Dendritic cell treated with granulocyte-macrophage colony-stimulating factor and Interleukin-4, amounts not matched to agents 40 ng/mL and 50 ng/mL, for 4 days (primary cell): ENCODE measurements around the gene PTPA.

Experiments
- H3K27ac Mint-ChIP-seq: one replicate; pipeline ENCODE4 v1.8.0; 2022; ENCODE audit warnings: mild to moderate bottlenecking, mixed read lengths
- H3K27me3 Mint-ChIP-seq: one replicate; pipeline ENCODE4 v1.8.0; 2022; ENCODE audit warnings: mild to moderate bottlenecking, mixed read lengths
- H3K36me3 Mint-ChIP-seq: one replicate; pipeline ENCODE4 v1.8.0; 2022; ENCODE audit warnings: low read depth, mixed read lengths
- H3K4me1 Mint-ChIP-seq: one replicate; pipeline ENCODE4 v1.8.0; 2022; ENCODE audit warnings: low read depth, mixed read lengths
- H3K4me3 Mint-ChIP-seq: one replicate; pipeline ENCODE4 v1.8.0; 2022; ENCODE audit warnings: mild to moderate bottlenecking, moderate library complexity, mixed read lengths
- H3K9me3 Mint-ChIP-seq: one replicate; pipeline ENCODE4 v1.8.0; 2022; ENCODE audit warnings: mixed read lengths
- intact Hi-C: fragments of 100-400 bp; cut with micrococcal nuclease; formaldehyde crosslinking; loops from one replicate; pipeline ENCODE4 v1.15.0; 2022

PTPA gene

GRCh38 chr9:129110740-129111527 is at the start of gene PTPA, which contains the start of gene CRAT:
Gene PTPA, plus strand, starts transcription at chr9:129111415. Its CDS starts 186 bp downstream, at chr9:129111601.
Gene CRAT, minus strand, starts transcription at chr9:129110793. Its CDS starts 284 bp downstream, at chr9:129110509.
- intact Hi-C loops: no loop called here
- Mint-ChIP-seq H3K27me3 (peaks cover 5% of the 10 kb centered on the region), H3K9me3 (no peaks in the 10 kb centered on the region), H3K36me3 (peaks cover 41% of the 10 kb centered on the region), H3K4me3 (peak within 1 kb of the TSS; percentile 92), H3K4me1 (peaks cover 61% of the 10 kb centered on the region), H3K27ac (peak within 1 kb of the TSS; percentile 97)

DNA sequence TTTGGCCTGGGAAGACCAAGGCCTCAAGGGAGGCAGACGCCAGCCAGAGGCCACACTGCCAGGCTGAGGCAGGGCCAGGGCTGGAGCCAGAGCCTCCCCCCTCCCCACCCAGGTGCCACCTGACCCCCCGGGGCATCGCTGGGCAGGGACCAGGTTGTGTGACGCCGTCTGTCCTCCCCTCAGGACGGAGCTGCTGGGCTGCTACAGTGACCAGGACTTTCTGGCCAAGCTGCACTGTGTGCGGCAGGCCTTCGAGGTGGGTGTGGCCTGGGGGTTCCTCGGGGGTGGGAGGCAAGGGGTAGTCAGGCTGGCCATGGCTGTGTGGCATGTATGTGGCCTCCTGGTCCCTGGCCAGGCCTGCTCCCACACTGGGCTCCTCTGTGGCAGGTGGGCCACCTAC is 48.2 kb upstream of the PTPA start:
- Mint-ChIP-seq H3K36me3 (peaks cover 92% of the 10 kb centered on the region), H3K27me3 (no peaks in the 10 kb centered on the region), H3K4me3 (no peak overlapping the region), H3K9me3 (no peaks in the 10 kb centered on the region), H3K4me1 (peaks cover 20% of the 10 kb centered on the region), H3K27ac (no peak overlapping the region)
- intact Hi-C loops: no loop called here

- Mint-ChIP-seq H3K27ac (no peak overlapping the region), H3K4me3 (no peak overlapping the region), H3K36me3 (peaks cover 91% of the 10 kb centered on the region), H3K4me1 (peaks cover 21% of the 10 kb centered on the region), H3K9me3 (no peaks in the 10 kb centered on the region), H3K27me3 (no peaks in the 10 kb centered on the region)
- intact Hi-C loops: no loop called here
Measured at GRCh38 chr9:129064499-129064908, 46.7 kb upstream of the PTPA start.

- Mint-ChIP-seq H3K4me3 (no peak overlapping the region), H3K4me1 (peaks cover 22% of the 10 kb centered on the region)
Measured at GRCh38 chr9:129068110-129068509, 43.1 kb upstream of the PTPA start.

GRCh38 chr9:129068990-129069861 is 42.0 kb upstream of the PTPA start:
- Mint-ChIP-seq H3K36me3 (peaks cover 72% of the 10 kb centered on the region), H3K4me1 (peaks cover 22% of the 10 kb centered on the region), H3K27me3 (no peaks in the 10 kb centered on the region), H3K9me3 (no peaks in the 10 kb centered on the region), H3K27ac (peak overlapping the region; percentile 86), H3K4me3 (peak overlapping the region; percentile 44)
- intact Hi-C loops: loop anchor here (1.0 kb wide), 1 partner anchor 11 kb away; no protein-coding TSS in a partner anchor

More at GRCh38 chr9:129068110-129068509, 43.1 kb upstream of the PTPA start:
- Mint-ChIP-seq H3K27ac (peak overlapping the region; percentile 86), H3K27me3 (no peaks in the 10 kb centered on the region), H3K9me3 (no peaks in the 10 kb centered on the region), H3K36me3 (peaks cover 83% of the 10 kb centered on the region)
- intact Hi-C loops: no loop called here

DNA sequence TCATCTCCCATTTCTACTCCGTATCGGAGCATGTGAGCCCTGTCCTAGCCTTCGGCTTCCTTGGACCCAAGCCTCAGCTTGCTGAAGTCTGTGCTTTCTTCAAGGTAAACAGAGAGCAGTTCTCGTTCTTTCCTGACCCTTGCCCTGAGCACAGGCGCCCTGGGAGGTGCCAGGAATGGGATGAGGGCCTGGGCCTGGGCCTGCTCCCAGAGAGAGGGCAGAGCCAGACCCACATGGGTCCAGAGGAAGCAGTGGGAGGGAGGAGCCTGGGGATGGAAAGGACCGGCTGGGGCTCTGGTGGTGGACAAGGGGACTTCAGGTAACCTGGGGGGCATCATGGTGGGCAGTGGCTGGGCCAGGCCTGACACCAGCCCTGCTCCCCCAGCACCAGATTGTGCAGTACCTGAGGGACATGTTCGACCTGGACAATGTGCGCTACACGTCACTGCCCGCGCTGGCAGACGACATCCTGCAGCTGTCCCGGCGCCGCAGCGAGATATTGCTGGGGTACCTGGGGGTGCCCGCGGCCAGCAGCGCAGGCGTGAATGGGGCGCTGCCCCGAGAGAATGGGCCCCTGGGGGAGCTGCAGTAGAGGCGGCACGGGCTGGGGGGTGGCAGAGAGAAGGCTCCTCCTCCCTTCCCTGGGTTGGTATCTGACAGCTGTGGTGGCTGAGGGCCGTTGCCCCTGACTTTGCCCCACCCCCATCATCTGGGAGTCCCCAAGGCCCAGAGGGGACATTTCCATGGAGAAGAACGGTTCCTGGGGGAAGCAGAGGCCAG is 41.2 kb upstream of the PTPA start:
- peaks cover 22% of the 10 kb centered on the region for H3K4me1 Mint-ChIP-seq
- H3K36me3 Mint-ChIP-seq: peaks cover 64% of the 10 kb centered on the region
- intact Hi-C loops: loop anchor here (1.0 kb wide), 1 partner anchor 10 kb away; no protein-coding TSS in a partner anchor
- no peaks in the 10 kb centered on the region for H3K27me3 Mint-ChIP-seq
- no peak overlapping the region for H3K4me3 Mint-ChIP-seq
- no peaks in the 10 kb centered on the region for H3K9me3 Mint-ChIP-seq
- H3K27ac Mint-ChIP-seq: peak overlapping the region; percentile 86

GRCh38 chr9:129070696-129071525 is 40.3 kb upstream of the PTPA start:
- Mint-ChIP-seq H3K9me3 (no peaks in the 10 kb centered on the region), H3K4me3 (no peak overlapping the region), H3K36me3 (peaks cover 55% of the 10 kb centered on the region), H3K4me1 (peaks cover 22% of the 10 kb centered on the region), H3K27me3 (no peaks in the 10 kb centered on the region), H3K27ac (peak overlapping the region; percentile 86)
- intact Hi-C loops: no loop called here

GRCh38 chr9:129071526-129072126 is 39.6 kb upstream of the PTPA start:
- Mint-ChIP-seq H3K4me1 (peaks cover 22% of the 10 kb centered on the region), H3K27ac (no peak overlapping the region), H3K9me3 (no peaks in the 10 kb centered on the region), H3K36me3 (peaks cover 49% of the 10 kb centered on the region), H3K4me3 (no peak overlapping the region), H3K27me3 (no peaks in the 10 kb centered on the region)
- intact Hi-C loops: no loop called here

DNA sequence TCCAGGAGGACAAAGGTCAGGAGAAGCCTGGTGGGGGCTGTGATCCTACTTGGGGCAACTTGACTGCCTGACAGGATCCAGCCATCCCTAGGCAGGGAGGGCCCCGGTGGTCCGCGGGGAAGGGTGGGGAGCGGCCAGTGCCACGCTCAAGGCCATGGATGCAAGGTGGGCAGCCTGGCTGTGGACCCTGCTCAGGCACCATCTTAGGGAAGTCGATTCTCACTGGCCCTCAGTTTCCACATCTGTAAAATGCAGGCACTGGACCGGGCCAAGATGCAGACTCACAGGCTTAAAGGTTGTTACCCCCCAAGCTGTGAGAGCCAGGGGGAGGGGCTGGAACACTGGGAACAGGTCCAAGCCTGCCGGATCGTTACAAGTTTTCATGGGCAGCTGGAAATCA is 39.0 kb upstream of the PTPA start:
- intact Hi-C loops: no loop called here
- Mint-ChIP-seq H3K36me3 (peaks cover 44% of the 10 kb centered on the region), H3K4me3 (no peak overlapping the region), H3K27ac (no peak overlapping the region), H3K4me1 (peaks cover 22% of the 10 kb centered on the region), H3K27me3 (no peaks in the 10 kb centered on the region), H3K9me3 (no peaks in the 10 kb centered on the region)

DNA sequence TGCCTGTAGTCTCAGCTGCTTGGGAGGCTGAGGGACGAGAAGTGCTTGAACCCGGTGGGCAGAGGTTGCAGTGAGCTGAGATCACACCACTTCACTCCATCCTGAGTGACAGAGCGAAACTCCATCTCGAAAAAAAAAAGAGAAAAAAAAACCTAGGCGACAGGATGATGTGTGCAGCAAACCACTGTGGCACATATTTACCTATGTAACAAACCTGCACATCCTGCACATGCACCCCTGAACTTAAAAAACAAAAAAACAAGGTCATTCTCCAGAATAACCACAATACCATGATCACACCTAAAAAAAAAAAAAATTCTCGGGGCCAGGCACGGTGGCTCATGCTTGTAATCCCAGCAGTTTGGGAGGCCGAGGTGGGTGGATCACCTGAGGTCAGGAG is 37.8 kb upstream of the PTPA start:
- Mint-ChIP-seq H3K27me3 (no peaks in the 10 kb centered on the region), H3K36me3 (peaks cover 31% of the 10 kb centered on the region), H3K4me1 (peaks cover 17% of the 10 kb centered on the region), H3K27ac (no peak overlapping the region), H3K9me3 (no peaks in the 10 kb centered on the region), H3K4me3 (no peak overlapping the region)
- intact Hi-C loops: no loop called here

DNA sequence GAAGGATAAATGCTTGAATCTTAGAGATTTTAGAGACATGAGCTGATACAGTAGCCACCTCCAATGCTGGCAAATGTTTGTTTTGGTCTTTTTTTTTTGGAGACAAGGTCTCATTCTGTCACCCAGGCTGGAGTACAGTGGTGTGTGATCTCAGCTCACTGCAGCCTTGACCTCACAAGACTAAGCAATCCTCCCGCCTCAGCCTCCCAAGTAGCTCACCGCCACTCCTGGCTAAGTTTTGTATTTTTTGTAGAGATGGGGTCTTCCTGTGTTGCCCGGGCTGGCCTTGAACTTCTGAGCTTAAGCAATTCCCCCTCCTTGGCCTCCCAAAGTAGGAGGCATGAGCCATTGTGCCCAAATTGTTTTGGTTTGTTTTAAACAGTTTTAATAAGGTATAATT is 37.1 kb upstream of the PTPA start:
- Mint-ChIP-seq H3K27ac (no peak overlapping the region), H3K4me3 (no peak overlapping the region), H3K4me1 (peaks cover 15% of the 10 kb centered on the region), H3K9me3 (no peaks in the 10 kb centered on the region), H3K36me3 (peaks cover 26% of the 10 kb centered on the region), H3K27me3 (no peaks in the 10 kb centered on the region)
- intact Hi-C loops: no loop called here

DNA sequence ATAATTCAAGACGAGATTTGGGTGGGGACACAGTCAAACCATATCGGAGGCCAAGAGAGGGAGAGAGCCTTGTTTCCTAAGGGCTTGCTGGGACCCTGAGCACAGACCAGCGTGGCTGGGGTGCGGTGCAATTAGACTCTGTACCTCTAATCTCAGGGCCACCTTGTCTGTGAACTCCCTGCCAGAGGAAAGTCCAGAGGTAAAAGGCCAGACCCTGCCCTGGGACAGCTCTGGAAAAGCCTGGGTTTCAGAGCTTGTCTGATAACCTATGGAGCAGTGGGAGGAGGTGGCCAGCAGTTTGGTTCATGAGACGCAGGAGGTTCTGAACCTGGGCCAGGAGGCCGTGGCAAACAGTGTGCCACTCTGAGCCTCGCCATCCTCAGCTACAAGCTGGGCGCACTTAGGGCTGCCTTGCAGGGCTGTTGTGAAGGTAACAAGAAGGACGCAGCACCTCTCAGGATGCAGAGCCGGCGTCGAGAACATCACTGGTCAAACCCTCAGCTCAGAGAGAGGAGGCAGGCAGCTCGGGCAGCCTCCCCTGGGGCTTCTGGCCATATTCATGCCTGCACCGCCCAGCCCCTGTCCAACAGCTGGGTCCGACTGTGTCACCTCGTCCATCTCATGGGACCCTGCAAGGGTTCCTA is 35.1 kb upstream of the PTPA start:
- peaks cover 15% of the 10 kb centered on the region for H3K4me1 Mint-ChIP-seq
- intact Hi-C loops: no loop called here
- H3K27me3 Mint-ChIP-seq: no peaks in the 10 kb centered on the region
- no peak overlapping the region for H3K27ac Mint-ChIP-seq
- H3K4me3 Mint-ChIP-seq: no peak overlapping the region
- peaks cover 10% of the 10 kb centered on the region for H3K36me3 Mint-ChIP-seq
- H3K9me3 Mint-ChIP-seq: no peaks in the 10 kb centered on the region
